B cell (primary cell): ENCODE measurements around the gene SLC44A2. TPM values are rescaled to one million over a fixed set of nuclear protein-coding genes. Genes with fewer than 3 reads are reported as not detected.
A peak's percentile ranks its signal among the peaks of the same experiment; 100 is the strongest.
"Not testable (repeated sequence)": the region's sequence is repeated elsewhere in the genome, so short reads cannot be mapped to it uniquely, and the experiment has no call there.

Experiments
- ATAC-seq: fragments of 200-7000 bp; cut with Tn5 transposase; one replicate; pipeline ENCODE4 v1.10.0; 2021; ENCODE audit warnings: low read depth, mild to moderate bottlenecking, moderate number of reproducible peaks, moderate library complexity
- CTCF ChIA-PET: fragments of 350-600 bp; sonication (Branson Sonifier 250); formaldehyde crosslinking; loops from one replicate; lab custom pipeline; 2021; ENCODE audit warnings: antibody characterized with exemption, inconsistent platforms; lab: Charles Lee
- POLR2A ChIA-PET: fragments of 350-600 bp; sonication (Branson Sonifier 250); formaldehyde crosslinking; loops from one replicate; lab custom pipeline; 2021; ENCODE audit warnings: antibody characterized with exemption; lab: Charles Lee
- DNase-seq: peaks from one replicate; pipeline ENCODE4 v3.0.0; 2013
- H2AFZ ChIP-seq: 2 replicates; pipeline ENCODE4 v1.6.1; 2012; ENCODE audit warnings: mild to moderate bottlenecking, low read depth, low read length; ENCODE audit not compliant: insufficient read depth, poor library complexity, severe bottlenecking
- H3K27ac ChIP-seq, 2 donors: 1 replicate in 1 of 2; 2 replicates in 1 of 2; pipeline ENCODE4 v1.5.1; 2012 to 2013; ENCODE audit warnings: low read length in 2 of 2, mild to moderate bottlenecking in 2 of 2, moderate library complexity in 1 of 2
- H3K27me3 ChIP-seq, 4 experiments: fragments of 200-600 bp in 1 of 4; sonication (generic) in 1 of 4; replicated peaks in 1 of 4; 1 replicate in 2 of 4; 2 replicates in 2 of 4; pipeline versions ENCODE4 v1.6.1 to v1.7.0; 2013 to 2016; ENCODE audit warnings: low read length in 3 of 4, mild to moderate bottlenecking in 2 of 4, mixed read lengths in 1 of 4, moderate library complexity in 1 of 4; ENCODE audit not compliant: insufficient read depth in 4 of 4, control insufficient read depth in 3 of 4; ENCODE audit errors: control extremely low read depth in 1 of 4
- H3K36me3 ChIP-seq, 2 experiments: replicated peaks in 1 of 2; 1 replicate in 1 of 2; 2 replicates in 1 of 2; pipeline versions ENCODE4 v1.6.1 to v1.7.1; 2013; ENCODE audit warnings: low read length in 1 of 2; ENCODE audit not compliant: insufficient read depth in 2 of 2, control insufficient read depth in 1 of 2; ENCODE audit errors: control extremely low read depth in 1 of 2, extremely low read depth in 1 of 2
- H3K4me1 ChIP-seq, 2 donors: fragments of 200-600 bp in 1 of 2; sonication (generic) in 1 of 2; 1 replicate in 1 of 2; 2 replicates in 1 of 2; pipeline versions ENCODE4 v1.5.1 to v1.6.1; 2013 to 2017; ENCODE audit warnings: low read length in 2 of 2; ENCODE audit not compliant: control insufficient read depth in 2 of 2, insufficient read depth in 2 of 2
- H3K4me2 ChIP-seq: replicated peaks from 2 replicates; pipeline ENCODE3; 2012; ENCODE audit warnings: mild to moderate bottlenecking, low read depth, low read length; ENCODE audit not compliant: poor library complexity, severe bottlenecking
- H3K4me3 ChIP-seq, 5 experiments: fragments of 200-600 bp in 1 of 5; sonication (generic) in 1 of 5; 1 replicate in 3 of 5; 2 replicates in 2 of 5; pipeline versions ENCODE4 v1.5.1 to v1.7.0; 2011 to 2016; ENCODE audit warnings: low read length in 4 of 5, mild to moderate bottlenecking in 4 of 5, low read depth in 2 of 5, control low read depth in 1 of 5, moderate library complexity in 1 of 5; ENCODE audit not compliant: insufficient read depth in 1 of 5; ENCODE audit errors: control extremely low read depth in 1 of 5, extremely low read depth in 1 of 5
- H3K79me2 ChIP-seq: fragments of 200-600 bp; sonication (generic); one replicate; pipeline ENCODE4 v1.6.0; 2016; ENCODE audit warnings: low read length; ENCODE audit not compliant: control insufficient read depth, insufficient read depth
- H3K9ac ChIP-seq: fragments of 200-600 bp; sonication (generic); 2 replicates; pipeline ENCODE4 v1.6.1; 2017; ENCODE audit warnings: mild to moderate bottlenecking, low read length, moderate library complexity
- H3K9me3 ChIP-seq, 3 donors: one replicate each; pipeline versions ENCODE4 v1.6.1 to v1.7.1; 2013; ENCODE audit warnings: low read length in 2 of 3; ENCODE audit not compliant: control insufficient read depth in 2 of 3, insufficient read depth in 1 of 3; ENCODE audit errors: control extremely low read depth in 1 of 3
- H4K20me1 ChIP-seq: 2 replicates; pipeline ENCODE4 v1.6.0; 2012; ENCODE audit warnings: mild to moderate bottlenecking, low read length; ENCODE audit not compliant: insufficient read depth, control insufficient read depth, poor library complexity, severe bottlenecking
- H3K27ac Mint-ChIP-seq: one replicate; pipeline ENCODE4 v1.8.0; 2021; ENCODE audit warnings: mixed read lengths
- H3K27me3 Mint-ChIP-seq: one replicate; pipeline ENCODE4 v1.8.0; 2021; ENCODE audit warnings: mixed read lengths
- H3K4me1 Mint-ChIP-seq: one replicate; pipeline ENCODE4 v1.8.0; 2021; ENCODE audit warnings: mixed read lengths
- H3K4me3 Mint-ChIP-seq: one replicate; pipeline ENCODE4 v1.8.0; 2021; ENCODE audit warnings: mixed read lengths
- H3K9me3 Mint-ChIP-seq: one replicate; pipeline ENCODE4 v1.8.0; 2022; ENCODE audit warnings: mixed read lengths; ENCODE audit not compliant: insufficient read depth
- EZH2 ChIP-seq: IDR thresholded peaks from 2 replicates; pipeline ENCODE4 v1.6.1; 2012; ENCODE audit warnings: borderline replicate concordance, low read depth, mild to moderate bottlenecking, moderate library complexity, low read length; ENCODE audit not compliant: insufficient read depth, poor library complexity, severe bottlenecking
- WGBS: methylation state at CpG from one replicate; pipeline ENCODE4 v1.1.5; 2013; ENCODE audit warnings: missing lambda C conversion rate; ENCODE audit not compliant: insufficient coverage; 5-methylcytosine and 5-hydroxymethylcytosine counted together
- intact Hi-C: fragments of 100-400 bp; cut with micrococcal nuclease; formaldehyde crosslinking; loops from one replicate; pipeline ENCODE4 v1.10.0; 2022
- polyA plus RNA-seq: library from polyadenylated mRNA; depleted of rRNA; stranded (reverse); fragments of >200 nt; gene quantifications from 2 replicates; pipeline ENCODE4 v1.2.3, GENCODE V29; 2012
- total RNA-seq, 2 donors: library from RNA; stranded (reverse); fragments of 120-200 nt in 1 of 2; gene quantifications; 1 replicate in 1 of 2; 2 replicates in 1 of 2; pipeline versions ENCODE4 v1.2.3 to v1.2.4, GENCODE V29; 2013 to 2022
- TF ChIP-seq, protein P1 (sequence below): fragments of 200-600 bp; IDR thresholded peaks from one replicate; pipeline ENCODE4 v1.8.0; 2022; ENCODE audit warnings: antibody characterized with exemption, mild to moderate bottlenecking

Gene SLC44A2
- total and polyA plus RNA-seq, 2 donors (not counting 1 experiment from before 2014, with no cell fraction given), result 245 to 369 TPM

DNA sequence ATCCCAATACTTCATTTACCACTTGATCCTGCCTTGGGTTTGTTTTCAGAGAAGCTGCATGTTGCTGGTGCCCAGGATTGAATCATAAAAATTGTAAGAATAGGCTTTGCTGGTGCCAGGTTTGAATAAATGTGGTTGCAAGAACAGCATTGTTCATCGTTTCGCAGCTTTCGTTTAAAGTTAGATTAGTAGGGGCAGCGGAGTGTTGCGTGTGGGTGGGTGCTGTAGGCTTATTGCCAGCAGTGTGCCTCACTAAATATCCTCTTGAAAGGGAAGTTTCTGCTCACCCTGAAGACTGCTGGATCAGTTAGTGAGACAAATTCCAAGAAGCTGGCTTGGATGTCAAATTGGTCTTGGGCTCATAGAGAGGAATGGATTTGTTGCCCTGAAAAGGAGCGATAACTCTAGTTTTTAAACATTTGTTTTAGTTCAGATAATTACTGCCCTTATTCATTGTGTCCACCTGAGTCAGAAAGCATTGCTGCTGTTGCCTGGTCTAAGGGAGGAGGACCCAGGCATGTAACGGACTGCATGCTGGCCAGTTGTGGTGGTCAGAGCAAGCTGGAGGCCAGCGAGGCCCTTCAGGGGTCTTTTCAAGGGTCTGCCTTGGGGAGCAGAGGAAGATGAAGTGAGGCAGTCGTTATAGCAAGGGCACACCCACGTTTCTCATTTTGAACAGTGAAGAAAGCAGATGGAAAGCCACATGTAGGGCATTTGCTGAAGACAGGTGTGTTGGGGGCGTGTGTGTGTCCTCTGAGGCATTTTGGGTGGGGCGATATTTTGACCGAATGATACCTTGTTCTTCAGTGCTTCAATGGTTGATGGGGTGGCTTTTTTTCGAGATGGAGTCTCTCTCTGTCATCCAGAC lies 37.3 kb downstream of the SLC44A2 start:
- Mint-ChIP-seq H3K9me3 (no peaks in the 10 kb centered on the region), H3K27me3 (no peaks in the 10 kb centered on the region), H3K4me1 (peaks cover 53% of the 10 kb centered on the region), H3K4me3 (peak overlapping the region; percentile 64), H3K27ac (peak overlapping the region; percentile 75)
- intact Hi-C loops, result no loop called here
- Histone ChIP-seq H3K4me3 (peak overlapping the region in 1 of 5 experiments; percentile 0), H3K4me2 (peak overlapping the region; percentile 53), H3K9ac (peak overlapping the region; percentile 16), H2AFZ (no peak overlapping the region), H3K27ac (peak overlapping the region in 1 of 2 donors; percentile 10), H3K79me2 (peaks cover 100% of the 10 kb centered on the region), H3K27me3 (no peaks in the 10 kb centered on the region), H4K20me1 (peaks cover 95% of the 10 kb centered on the region), H3K4me1 (peaks cover 28 to 38% of the 10 kb centered on the region in 2 donors), H3K36me3 (peaks cover 4 to 17% of the 10 kb centered on the region in 2 experiments), H3K9me3 (no peaks in the 10 kb centered on the region)
- POLR2A ChIA-PET, result interaction anchor here (0.5 kb wide), 1 partner anchor 10 kb away, joined by 4 read pairs; no protein-coding TSS in a partner anchor
- TF ChIP-seq, protein P1, sequence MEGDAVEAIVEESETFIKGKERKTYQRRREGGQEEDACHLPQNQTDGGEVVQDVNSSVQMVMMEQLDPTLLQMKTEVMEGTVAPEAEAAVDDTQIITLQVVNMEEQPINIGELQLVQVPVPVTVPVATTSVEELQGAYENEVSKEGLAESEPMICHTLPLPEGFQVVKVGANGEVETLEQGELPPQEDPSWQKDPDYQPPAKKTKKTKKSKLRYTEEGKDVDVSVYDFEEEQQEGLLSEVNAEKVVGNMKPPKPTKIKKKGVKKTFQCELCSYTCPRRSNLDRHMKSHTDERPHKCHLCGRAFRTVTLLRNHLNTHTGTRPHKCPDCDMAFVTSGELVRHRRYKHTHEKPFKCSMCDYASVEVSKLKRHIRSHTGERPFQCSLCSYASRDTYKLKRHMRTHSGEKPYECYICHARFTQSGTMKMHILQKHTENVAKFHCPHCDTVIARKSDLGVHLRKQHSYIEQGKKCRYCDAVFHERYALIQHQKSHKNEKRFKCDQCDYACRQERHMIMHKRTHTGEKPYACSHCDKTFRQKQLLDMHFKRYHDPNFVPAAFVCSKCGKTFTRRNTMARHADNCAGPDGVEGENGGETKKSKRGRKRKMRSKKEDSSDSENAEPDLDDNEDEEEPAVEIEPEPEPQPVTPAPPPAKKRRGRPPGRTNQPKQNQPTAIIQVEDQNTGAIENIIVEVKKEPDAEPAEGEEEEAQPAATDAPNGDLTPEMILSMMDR, result no peak
- no peak for TF ChIP-seq EZH2
- CTCF ChIA-PET, result interaction anchor here (0.6 to 1.3 kb wide), 4 partner anchors 10 to 90 kb away, joined by 3 to 6 read pairs (median 3); no protein-coding TSS in a partner anchor
- 36% methylated on average over 13 of the region's 14 CpGs for WGBS
- DNase-seq, result no peak
- ATAC-seq, result no peak

DNA sequence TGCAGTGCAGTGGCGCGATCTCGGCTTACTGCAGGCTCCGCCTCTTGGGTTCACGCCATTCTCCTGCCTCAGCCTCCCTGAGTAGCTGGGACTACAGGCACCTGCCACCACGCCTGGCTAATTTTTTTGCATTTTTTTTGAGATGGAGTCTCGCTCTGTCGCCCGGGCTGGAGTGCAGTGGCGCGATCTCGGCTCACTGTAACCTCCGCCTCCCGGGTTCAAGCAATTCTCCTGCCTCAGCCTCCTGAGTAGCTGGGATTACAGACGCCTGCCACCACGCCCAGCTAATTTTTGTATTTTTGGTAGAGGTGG lies 37.9 kb downstream of the SLC44A2 start:
- Histone ChIP-seq H3K4me3 (peak overlapping the region in 1 of 5 experiments; percentile 0), H3K27ac (peak overlapping the region in 1 of 2 donors; percentile 10), H3K4me2 (peak overlapping the region; percentile 53), H3K4me1 (peaks cover 34 to 44% of the 10 kb centered on the region in 2 donors), H3K79me2 (peaks cover 100% of the 10 kb centered on the region), H4K20me1 (peaks cover 95% of the 10 kb centered on the region), H3K36me3 (peaks cover 6 to 15% of the 10 kb centered on the region in 2 experiments)
- H3K27me3 ChIP-seq, POLR2A ChIA-PET, H3K27me3 Mint-ChIP-seq, H3K9me3 ChIP-seq, intact Hi-C loops, H3K9me3 Mint-ChIP-seq, H2AFZ ChIP-seq, H3K9ac ChIP-seq, DNase-seq: not testable (repeated sequence)
- Mint-ChIP-seq H3K27ac (peak overlapping the region; percentile 75), H3K4me3 (peak overlapping the region; percentile 64), H3K4me1 (peaks cover 58% of the 10 kb centered on the region)
- ATAC-seq, result peak; percentile 33
- 52% methylated on average over 5 of the region's 16 CpGs for WGBS
- CTCF ChIA-PET, result interaction anchor here (0.8 to 1.3 kb wide), 2 partner anchors 10 to 90 kb away, joined by 3 read pairs; no protein-coding TSS in a partner anchor
